RPMI7951 (cell line): ENCODE measurements around the gene CDH13. TPM values are rescaled to one million over a fixed set of nuclear protein-coding genes. Genes with fewer than 3 reads are reported as not detected.

Source experiments
- DNase-seq: peaks from one replicate; pipeline ENCODE4 v3.0.0-alpha.2; 2012; ENCODE audit warnings: low read depth
- total RNA-seq: library from RNA; depleted of rRNA; stranded (reverse); fragments of >200 nt; shearing (Covaris generic); gene quantifications from 2 replicates; pipeline ENCODE4 v1.2.3, GENCODE V29; 2014; rRNA removed

Gene CDH13
- total RNA-seq = 54.6 and 65.6 TPM in 2 replicates

GRCh38 chr16:82626791-82627261, at the start of gene CDH13:
Gene CDH13, plus strand, starts transcription at chr16:82626969.
- peak; percentile 78 for DNase-seq

GRCh38 chr16:82580298-82580890, 46.4 kb upstream of the CDH13 start:
- DNase-seq = peak; percentile 29

- DNase-seq = peak; percentile 10
Measured at GRCh38 chr16:82582975-82583374, 43.8 kb upstream of the CDH13 start.

- DNase-seq = peak; percentile 39
Measured at GRCh38 chr16:82583422-82583821, 43.3 kb upstream of the CDH13 start.

- peak; percentile 22 for DNase-seq
Measured at GRCh38 chr16:82584553-82585152, 42.1 kb upstream of the CDH13 start.

GRCh38 chr16:82585675-82586074, 41.1 kb upstream of the CDH13 start:
- DNase-seq = no peak

- DNase-seq = no peak
Measured at GRCh38 chr16:82586130-82586529, 40.6 kb upstream of the CDH13 start.

GRCh38 chr16:82587289-82587688, 39.5 kb upstream of the CDH13 start:
- no peak for DNase-seq

GRCh38 chr16:82589407-82589806, 37.4 kb upstream of the CDH13 start:
- no peak for DNase-seq

GRCh38 chr16:82594114-82594513, 32.7 kb upstream of the CDH13 start:
- DNase-seq = no peak

- DNase-seq = no peak
Measured at GRCh38 chr16:82598771-82599170, 28.0 kb upstream of the CDH13 start.

- DNase-seq = no peak
Measured at GRCh38 chr16:82601989-82602640, 24.7 kb upstream of the CDH13 start.

- DNase-seq = peak; percentile 70
Measured at GRCh38 chr16:82603784-82604411, 22.9 kb upstream of the CDH13 start.

- DNase-seq = peak; percentile 16
Measured at GRCh38 chr16:82605076-82605475, 21.7 kb upstream of the CDH13 start.

GRCh38 chr16:82605863-82606620, 20.7 kb upstream of the CDH13 start:
- DNase-seq = no peak

GRCh38 chr16:82609140-82609539, 17.6 kb upstream of the CDH13 start:
- peak; percentile 34 for DNase-seq

GRCh38 chr16:82612263-82612662, 14.5 kb upstream of the CDH13 start:
- peak; percentile 31 for DNase-seq

- no peak for DNase-seq
Measured at GRCh38 chr16:82616356-82616755, 10.4 kb upstream of the CDH13 start.

- no peak for DNase-seq
Measured at GRCh38 chr16:82621781-82622180, 5.0 kb upstream of the CDH13 start.

- peak; percentile 28 for DNase-seq
Measured at GRCh38 chr16:82623241-82623640, 3.5 kb upstream of the CDH13 start.

GRCh38 chr16:82625066-82625968, 1.5 kb upstream of the CDH13 start:
- peak; percentile 42 for DNase-seq
